ENCODE data around the gene CXADR.

CXADR gene

GRCh38 chr21:17636711-17637110 lies 123.9 kb downstream of the CXADR start:
- no peaks in the 10 kb centered on the region for H3K79me2 ChIP-seq (ENCODE audit: low read length)
- no peaks in the 10 kb centered on the region for H4K20me1 ChIP-seq (ENCODE audit: insufficient read depth, low read length)
- no peak overlapping the region for H3K4me3 ChIP-seq (ENCODE audit: low read length)
- H3K4me1 ChIP-seq (ENCODE audit: low read length), result no peaks in the 10 kb centered on the region
- no peaks in the 10 kb centered on the region for H3K9me3 ChIP-seq (ENCODE audit: insufficient read depth, low read length)
- no peak overlapping the region for H3K9ac ChIP-seq (ENCODE audit: low read length)
- H3K27ac ChIP-seq (ENCODE audit: low read length), result no peak overlapping the region
- no peaks in the 10 kb centered on the region for H3K36me3 ChIP-seq (replicated peaks; ENCODE audit: low read depth, low read length)
- no peak for TF ChIP-seq EZH2phosphoT487 (IDR thresholded peaks at IDR 0.05; ENCODE audit: low read depth)
- TF ChIP-seq, protein P1, sequence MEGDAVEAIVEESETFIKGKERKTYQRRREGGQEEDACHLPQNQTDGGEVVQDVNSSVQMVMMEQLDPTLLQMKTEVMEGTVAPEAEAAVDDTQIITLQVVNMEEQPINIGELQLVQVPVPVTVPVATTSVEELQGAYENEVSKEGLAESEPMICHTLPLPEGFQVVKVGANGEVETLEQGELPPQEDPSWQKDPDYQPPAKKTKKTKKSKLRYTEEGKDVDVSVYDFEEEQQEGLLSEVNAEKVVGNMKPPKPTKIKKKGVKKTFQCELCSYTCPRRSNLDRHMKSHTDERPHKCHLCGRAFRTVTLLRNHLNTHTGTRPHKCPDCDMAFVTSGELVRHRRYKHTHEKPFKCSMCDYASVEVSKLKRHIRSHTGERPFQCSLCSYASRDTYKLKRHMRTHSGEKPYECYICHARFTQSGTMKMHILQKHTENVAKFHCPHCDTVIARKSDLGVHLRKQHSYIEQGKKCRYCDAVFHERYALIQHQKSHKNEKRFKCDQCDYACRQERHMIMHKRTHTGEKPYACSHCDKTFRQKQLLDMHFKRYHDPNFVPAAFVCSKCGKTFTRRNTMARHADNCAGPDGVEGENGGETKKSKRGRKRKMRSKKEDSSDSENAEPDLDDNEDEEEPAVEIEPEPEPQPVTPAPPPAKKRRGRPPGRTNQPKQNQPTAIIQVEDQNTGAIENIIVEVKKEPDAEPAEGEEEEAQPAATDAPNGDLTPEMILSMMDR (IDR thresholded peaks at IDR 0.05; ENCODE audit: low read depth, low read length), result no peak
- H3K27me3 ChIP-seq (ENCODE audit: low read depth, low read length), result no peaks in the 10 kb centered on the region
- H2AFZ ChIP-seq (ENCODE audit: low read depth, low read length), result no peak overlapping the region
- no peak overlapping the region for H3K4me2 ChIP-seq (ENCODE audit: low read length)

- no peak overlapping the region for H2AFZ ChIP-seq (ENCODE audit: low read depth, low read length)
- H3K4me1 ChIP-seq (ENCODE audit: low read length), result no peaks in the 10 kb centered on the region
- no peak overlapping the region for H3K4me3 ChIP-seq (ENCODE audit: low read length)
- H3K9me3 ChIP-seq (ENCODE audit: insufficient read depth, low read length), result no peaks in the 10 kb centered on the region
- no peak overlapping the region for H3K27ac ChIP-seq (ENCODE audit: low read length)
- no peaks in the 10 kb centered on the region for H3K27me3 ChIP-seq (ENCODE audit: low read depth, low read length)
- no peaks in the 10 kb centered on the region for H3K36me3 ChIP-seq (replicated peaks; ENCODE audit: low read depth, low read length)
- no peak overlapping the region for H3K9ac ChIP-seq (ENCODE audit: low read length)
- no peaks in the 10 kb centered on the region for H4K20me1 ChIP-seq (ENCODE audit: insufficient read depth, low read length)
- no peak for TF ChIP-seq EZH2phosphoT487 (IDR thresholded peaks at IDR 0.05; ENCODE audit: low read depth)
- TF ChIP-seq, protein P1 (IDR thresholded peaks at IDR 0.05; ENCODE audit: low read depth, low read length), result no peak
- H3K4me2 ChIP-seq (ENCODE audit: low read length), result no peak overlapping the region
- H3K79me2 ChIP-seq (ENCODE audit: low read length), result no peaks in the 10 kb centered on the region
These were observed 128.0 kb downstream of the CXADR start for GRCh38 chr21:17640821-17641220.

Measured in OCI-LY3 (cell line).